ENCODE data around the gene RBM17. TPM values are rescaled to one million over a fixed set of nuclear protein-coding genes. Genes with fewer than 3 reads are reported as not detected.
"Not testable (repeated sequence)": the region's sequence is repeated elsewhere in the genome, so short reads cannot be mapped to it uniquely, and the experiment has no call there.

The RBM17 gene
- polyA plus RNA-seq, 4 donors: 118 to 229 (median 167) TPM

GRCh38 chr10:6055929-6056328 is 32.9 kb upstream of the RBM17 start:
- DNase-seq (ENCODE audit: low read depth in 4 of 4, low spot score in 2 of 4): no peak

- DNase-seq (ENCODE audit: low read depth in 4 of 4, low spot score in 2 of 4): no peak
Observed at GRCh38 chr10:6056411-6057135, 32.3 kb upstream of the RBM17 start.

- no peak for DNase-seq (ENCODE audit: low read depth in 4 of 4, low spot score in 2 of 4)
Observed at GRCh38 chr10:6058682-6059475, 30.0 kb upstream of the RBM17 start.

- DNase-seq (ENCODE audit: low read depth in 4 of 4, low spot score in 2 of 4): no peak
Observed at GRCh38 chr10:6059506-6059905, 29.3 kb upstream of the RBM17 start.

GRCh38 chr10:6061056-6061455 is 27.8 kb upstream of the RBM17 start:
- no peak for DNase-seq (ENCODE audit: low read depth in 4 of 4, low spot score in 2 of 4)

- no peak for DNase-seq (ENCODE audit: low read depth in 4 of 4, low spot score in 2 of 4)
Observed at GRCh38 chr10:6062101-6062771, 26.6 kb upstream of the RBM17 start, which contains the start of gene IL2RA. TSS of gene IL2RA (minus strand) at chr10:6062367. CDS start at chr10:6062151, 216 bp downstream.

GRCh38 chr10:6064119-6064518 is 24.7 kb upstream of the RBM17 start:
- DNase-seq (ENCODE audit: low read depth in 4 of 4, low spot score in 2 of 4): no peak

GRCh38 chr10:6064726-6065125 is 24.1 kb upstream of the RBM17 start:
- not testable (repeated sequence) for DNase-seq (ENCODE audit: low read depth in 4 of 4, low spot score in 2 of 4)

- DNase-seq (ENCODE audit: low read depth in 4 of 4, low spot score in 2 of 4): no peak
Observed at GRCh38 chr10:6065406-6065805, 23.4 kb upstream of the RBM17 start.

- DNase-seq (ENCODE audit: low read depth in 4 of 4, low spot score in 2 of 4): no peak
Observed at GRCh38 chr10:6065835-6066234, 23.0 kb upstream of the RBM17 start.

- no peak for DNase-seq (ENCODE audit: low read depth in 4 of 4, low spot score in 2 of 4)
Observed at GRCh38 chr10:6067457-6067856, 21.4 kb upstream of the RBM17 start.

GRCh38 chr10:6068006-6068405 is 20.8 kb upstream of the RBM17 start:
- DNase-seq (ENCODE audit: low read depth in 4 of 4, low spot score in 2 of 4): no peak

GRCh38 chr10:6068422-6068821 is 20.4 kb upstream of the RBM17 start:
- DNase-seq (ENCODE audit: low read depth in 4 of 4, low spot score in 2 of 4): no peak

GRCh38 chr10:6069081-6069931 is 19.5 kb upstream of the RBM17 start:
- no peak for DNase-seq (ENCODE audit: low read depth in 4 of 4, low spot score in 2 of 4)

- no peak for DNase-seq (ENCODE audit: low read depth in 4 of 4, low spot score in 2 of 4)
Observed at GRCh38 chr10:6070660-6071059, 18.2 kb upstream of the RBM17 start.

- DNase-seq (ENCODE audit: low read depth in 4 of 4, low spot score in 2 of 4): no peak
Observed at GRCh38 chr10:6071181-6072175, 17.4 kb upstream of the RBM17 start.

GRCh38 chr10:6072215-6072934 is 16.5 kb upstream of the RBM17 start:
- no peak for DNase-seq (ENCODE audit: low read depth in 4 of 4, low spot score in 2 of 4)

GRCh38 chr10:6074489-6075301 is 14.1 kb upstream of the RBM17 start:
- DNase-seq (ENCODE audit: low read depth in 4 of 4, low spot score in 2 of 4): no peak
